ENCODE results near the gene CMTM6.

GRCh38 chr3:32442766-32443165 lies 59.9 kb downstream of the CMTM6 start:
- TF ChIP-seq RXRA (IDR thresholded peaks at IDR 0.05; ENCODE audit: borderline replicate concordance, low read depth) = no peak
- no peak for TF ChIP-seq CTCF (IDR thresholded peaks at IDR 0.05)
- no peak for TF ChIP-seq ELF1 (IDR thresholded peaks at IDR 0.05)
- TF ChIP-seq, protein P1, sequence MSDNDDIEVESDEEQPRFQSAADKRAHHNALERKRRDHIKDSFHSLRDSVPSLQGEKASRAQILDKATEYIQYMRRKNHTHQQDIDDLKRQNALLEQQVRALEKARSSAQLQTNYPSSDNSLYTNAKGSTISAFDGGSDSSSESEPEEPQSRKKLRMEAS (IDR thresholded peaks at IDR 0.05; ENCODE audit: low read depth) = no peak
